SK-N-MC (cell line): ENCODE measurements around the gene SRRT.
"Not testable (repeated sequence)": the region's sequence is repeated elsewhere in the genome, so short reads cannot be mapped to it uniquely, and the experiment has no call there.

Experiments
- EZH2 ChIP-seq: fragments of 200-600 bp; sonication (generic); IDR thresholded peaks from one replicate; pipeline ENCODE4 v1.6.1; 2017; ENCODE audit warnings: antibody characterized with exemption
- FOXP2 ChIP-seq: optimal IDR thresholded peaks from 2 replicates; pipeline ENCODE3; 2011; ENCODE audit warnings: mild to moderate bottlenecking, moderate library complexity; ENCODE audit not compliant: insufficient read depth; ENCODE audit errors: extremely low read length, control extremely low read depth
- POLR2AphosphoS5 ChIP-seq: IDR thresholded peaks from 2 replicates; pipeline ENCODE4 v1.6.1; 2012; ENCODE audit warnings: mild to moderate bottlenecking, low read depth, low read length, borderline replicate concordance

- not testable (repeated sequence) for TF ChIP-seq POLR2AphosphoS5, EZH2, FOXP2
Observed at GRCh38 chr7:100923616-100924015, 48.7 kb downstream of the SRRT start.
